Occipital lobe (tissue), 2 donors: ENCODE measurements around the gene FA2H. TPM values are rescaled to one million over a fixed set of nuclear protein-coding genes. Genes with fewer than 3 reads are reported as not detected.
A peak's percentile ranks its signal among the peaks of the same experiment; 100 is the strongest.
"Not testable (repeated sequence)": the region's sequence is repeated elsewhere in the genome, so short reads cannot be mapped to it uniquely, and the experiment has no call there.

Experiments used
- DNase-seq: peaks from one replicate; lab custom pipeline; 2025; lab: John Stamatoyannopoulos, UW
- total RNA-seq: library from RNA; depleted of rRNA; stranded (reverse); fragments of >200 nt; gene quantifications from one replicate; pipeline ENCODE4 v1.2.3, GENCODE V29; 2014

The FA2H gene
- total RNA-seq, 1 donor from 2014 or later = 0.16 TPM

DNA sequence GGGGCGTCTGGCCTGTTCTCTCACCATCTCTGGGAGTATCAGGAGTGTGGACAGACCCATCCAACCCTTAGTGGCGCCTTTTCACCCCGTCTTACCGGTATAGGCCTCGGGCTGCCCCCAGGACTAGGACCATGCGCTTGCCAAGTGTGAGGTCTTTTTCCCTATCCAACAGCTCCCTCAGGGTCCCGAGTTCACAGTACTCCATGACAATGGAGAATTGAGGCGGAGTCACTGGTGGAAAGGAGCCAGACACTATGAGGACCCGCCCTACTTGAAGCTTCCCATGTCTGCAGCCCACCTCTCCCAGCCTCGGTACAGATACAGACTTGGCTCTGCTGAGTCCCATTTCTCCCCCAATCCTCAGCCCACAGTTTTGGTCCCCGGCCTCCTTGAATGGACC is 92.1 kb downstream of the FA2H start:
- DNase-seq = no peak

DNA sequence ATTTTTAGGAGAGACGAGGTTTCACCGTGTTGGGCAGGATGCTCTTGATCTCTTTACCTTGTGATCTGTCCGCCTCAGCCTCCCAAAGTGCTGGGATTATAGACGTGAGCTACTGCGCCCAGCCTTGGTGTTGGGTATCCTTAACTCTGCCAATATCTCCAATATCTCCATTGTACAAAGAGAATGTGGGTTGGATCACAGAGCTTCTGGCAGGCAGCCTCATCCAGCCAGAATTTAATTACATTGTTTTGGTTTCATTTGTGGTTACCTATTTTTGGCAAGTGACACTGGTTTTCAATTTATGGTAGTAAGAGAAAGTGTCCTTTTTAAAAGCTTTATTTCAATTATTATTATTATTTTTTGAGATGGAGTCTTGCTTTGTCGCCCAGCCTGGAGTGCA is 93.9 kb downstream of the FA2H start:
- no peak for DNase-seq

DNA sequence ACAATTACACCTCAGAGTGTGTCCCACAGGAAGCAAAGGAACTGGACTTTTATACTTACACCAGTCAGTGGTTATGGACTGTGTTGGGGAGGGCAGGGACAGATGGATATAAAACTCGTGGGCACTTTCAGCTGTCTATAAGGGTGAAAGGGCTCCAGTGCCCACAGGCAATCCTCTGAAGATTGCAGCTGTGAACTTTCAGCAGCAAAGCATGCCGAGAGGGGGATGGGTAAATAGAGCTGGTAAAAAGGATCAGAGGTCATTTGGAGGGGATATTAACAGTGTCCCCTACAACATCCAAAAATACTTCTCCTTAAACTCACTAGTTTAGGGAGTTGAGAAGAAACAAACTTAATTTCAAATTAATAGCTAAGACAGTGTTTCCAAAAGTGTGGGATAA is 94.6 kb downstream of the FA2H start:
- DNase-seq = no peak

DNA sequence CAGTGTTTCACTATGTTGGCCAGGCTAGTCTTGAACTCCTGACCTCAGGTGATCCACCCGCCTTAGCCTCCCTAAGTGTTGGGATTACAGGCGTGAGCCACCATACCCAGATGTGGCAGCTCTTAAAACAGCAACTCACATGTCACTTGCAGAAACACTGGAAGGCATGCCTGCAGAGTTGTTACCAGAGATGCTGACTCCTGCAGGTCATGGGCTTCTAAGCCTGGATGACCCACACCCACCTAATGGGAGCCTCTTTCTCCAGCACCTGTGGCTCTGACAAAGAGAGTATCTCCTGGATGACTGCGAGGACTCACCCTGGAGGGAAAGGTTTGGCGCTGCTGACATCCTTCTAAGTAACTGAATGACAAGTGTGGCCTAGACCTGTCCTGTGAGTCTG is 96.8 kb downstream of the FA2H start:
- DNase-seq = no peak

DNA sequence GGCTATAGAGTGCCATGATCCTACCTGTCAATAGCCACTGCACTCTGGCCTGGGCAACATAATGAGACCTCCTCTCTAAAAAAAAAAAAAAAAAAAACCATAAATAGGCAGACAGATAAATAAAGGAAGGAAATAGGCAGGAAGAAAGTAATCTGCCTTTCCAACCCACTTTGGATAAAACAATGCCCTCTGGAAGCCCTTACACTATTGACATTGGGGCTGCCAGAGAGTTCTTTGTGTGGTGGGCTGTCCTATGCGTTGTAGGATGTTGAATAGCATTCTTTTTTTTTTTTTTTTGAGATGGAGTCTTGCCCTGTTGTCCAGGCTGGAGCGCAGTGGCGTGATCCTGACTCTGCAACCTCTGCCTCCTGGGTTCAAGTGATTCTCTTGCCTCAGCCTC is 100.7 kb downstream of the FA2H start:
- DNase-seq = no peak

DNA sequence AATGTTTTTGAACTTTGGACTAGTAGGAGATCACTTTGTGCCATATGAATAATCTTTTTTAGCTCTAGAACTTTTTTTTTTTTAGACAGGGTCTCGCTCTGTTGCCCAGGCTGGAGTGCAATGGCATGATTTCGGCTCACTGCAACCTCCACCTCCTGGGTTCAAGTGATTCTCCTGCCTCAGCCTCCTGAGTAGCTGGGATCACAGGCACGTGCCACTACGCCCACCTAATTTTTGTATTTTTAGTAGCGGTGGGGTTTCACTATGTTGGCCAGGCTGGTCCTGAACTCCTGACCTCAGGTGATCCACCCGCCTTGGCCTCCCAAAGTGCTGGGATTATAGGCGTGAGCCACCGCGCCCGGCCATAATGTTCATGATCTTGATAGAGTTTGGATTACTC is 105.7 kb downstream of the FA2H start:
- DNase-seq = not testable (repeated sequence)

DNA sequence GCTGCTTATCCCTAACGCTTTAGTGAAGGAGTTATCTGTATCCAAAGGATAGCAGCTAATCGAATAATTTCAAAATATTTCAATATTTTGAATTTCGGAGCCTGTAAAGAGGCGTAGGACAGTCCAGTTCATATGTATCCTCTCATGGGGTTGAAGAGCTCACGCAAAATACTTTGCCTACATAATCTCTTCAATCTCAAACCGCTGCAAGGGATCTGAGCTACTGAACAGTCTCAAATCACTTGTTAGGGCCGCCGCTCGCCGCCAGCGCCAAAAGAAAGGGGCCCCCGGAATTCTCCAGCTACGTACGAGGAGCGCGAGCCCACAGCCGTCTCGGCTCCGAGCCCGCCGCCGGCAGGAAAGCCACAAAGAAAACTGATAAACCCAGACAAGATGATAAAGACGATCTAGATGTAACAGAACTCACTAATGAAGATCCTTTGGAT is 107.3 kb downstream of the FA2H start:
- DNase-seq = no peak

DNA sequence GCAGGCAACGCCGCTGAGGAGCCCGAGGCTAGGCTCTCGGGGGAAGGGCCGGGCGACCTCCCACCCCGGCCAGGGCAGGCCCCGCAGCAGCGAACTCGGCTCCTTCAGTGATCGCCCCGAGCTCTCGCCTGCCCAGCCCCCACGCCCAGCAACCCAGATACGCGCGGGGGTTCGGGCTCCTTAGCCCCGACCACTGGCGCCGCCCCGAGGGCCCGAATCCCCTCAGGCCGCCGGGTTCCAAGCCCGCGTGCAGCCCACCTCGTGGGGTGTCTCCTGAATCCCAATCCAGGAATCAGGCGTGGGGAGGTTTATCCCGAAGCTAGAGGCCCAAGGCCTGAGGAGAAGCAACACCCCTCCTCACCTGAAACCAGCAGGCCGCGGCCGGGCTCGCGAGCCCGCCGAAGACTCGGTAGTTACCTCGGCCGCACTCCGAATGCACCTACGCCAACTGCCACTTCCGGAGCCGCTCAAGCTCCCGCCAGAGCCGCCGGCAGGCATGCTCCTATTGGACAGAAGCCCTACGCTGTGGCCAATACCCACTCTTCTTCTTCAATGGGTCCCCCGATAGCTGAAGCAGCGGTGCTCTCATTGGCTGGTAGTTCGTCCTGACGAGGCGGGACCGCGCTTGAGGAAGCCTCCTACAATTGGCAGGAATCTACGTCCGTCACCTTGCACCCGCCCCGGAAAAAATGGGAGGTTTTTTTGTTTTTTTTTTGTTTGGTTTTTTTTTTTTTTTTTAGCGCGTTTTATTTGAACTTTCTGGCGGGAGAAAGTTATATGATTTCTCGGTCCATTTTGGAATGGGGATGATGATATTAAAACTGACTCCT is 108.0 kb downstream of the FA2H start, which contains the start of gene RFWD3:
Gene RFWD3 (minus strand): TSS at position 453 of the 830 bp plus-strand sequence. CDS start 5,428 bp downstream, outside the sequence.
- DNase-seq = peak; percentile 97

DNA sequence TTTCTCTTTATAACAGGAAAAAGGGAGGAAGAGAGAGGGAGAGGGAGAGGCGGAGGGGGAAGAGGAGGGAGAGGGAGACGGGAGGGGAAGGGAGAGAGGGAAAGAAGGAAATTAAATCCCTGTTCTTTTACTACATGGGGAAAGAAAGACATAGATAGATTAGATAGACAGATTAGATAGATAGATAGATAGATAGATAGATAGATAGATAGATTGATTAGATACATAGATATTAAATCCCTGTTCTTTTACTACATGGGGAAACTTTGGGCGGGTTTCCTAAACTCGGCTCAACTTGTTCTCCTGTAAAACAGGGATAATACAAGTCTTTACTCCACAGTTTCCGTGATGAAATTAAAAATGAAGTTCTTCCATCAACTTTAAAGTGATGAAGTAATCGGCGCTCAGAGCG is 108.6 kb downstream of the FA2H start:
- DNase-seq = no peak

Other genes with a start within 250 kb of the FA2H start
- 60.4 TPM for gene GLG1, start 167.7 kb downstream of the FA2H start, total RNA-seq
- 12.5 TPM for gene RFWD3, start 107.9 kb downstream of the FA2H start, total RNA-seq
- 0.47 TPM for gene MLKL, start 74.0 kb downstream of the FA2H start, total RNA-seq
- gene WDR59, start 210.3 kb upstream of the FA2H start, total RNA-seq = 18.7 TPM
- 19.5 TPM for gene ZNRF1, start 224.2 kb upstream of the FA2H start, total RNA-seq